Sigmoid colon (tissue), 7 donors: ENCODE results near the gene KMT2E. TPM values are rescaled to one million over a fixed set of nuclear protein-coding genes. Genes with fewer than 3 reads are reported as not detected.

Experiments
- DNase-seq: peaks from one replicate; pipeline ENCODE4 v3.0.0-alpha.2; 2019
- H3K27ac ChIP-seq, 4 donors: fragments of 200-600 bp; sonication (generic); one replicate each; pipeline ENCODE4 v1.5.1; 2016 to 2019; ENCODE audit warnings: mild to moderate bottlenecking in 1 of 4
- H3K27me3 ChIP-seq, 3 donors: fragments of 200-600 bp; sonication (generic); one replicate each; pipeline ENCODE4 v1.5.1; 2019; ENCODE audit warnings: mild to moderate bottlenecking in 1 of 3
- H3K36me3 ChIP-seq, 4 donors: fragments of 200-600 bp; sonication (generic); one replicate each; pipeline ENCODE4 v1.5.1; 2016 to 2019
- H3K4me1 ChIP-seq, 4 donors: fragments of 200-600 bp; sonication (generic); one replicate each; pipeline ENCODE4 v1.5.1; 2017 to 2019
- H3K4me3 ChIP-seq, 4 donors: fragments of 200-600 bp; sonication (generic); one replicate each; pipeline ENCODE4 v1.5.1; 2017 to 2019; ENCODE audit warnings: mild to moderate bottlenecking in 2 of 4, moderate library complexity in 1 of 4
- H3K9me3 ChIP-seq, 4 donors: fragments of 200-600 bp in 3 of 4; sonication (generic) in 3 of 4; one replicate each; pipeline versions ENCODE4 v1.5.1 to v1.6.1; 2013 to 2019
- CTCF ChIP-seq, 4 experiments: fragments of 450-650 bp in 3 of 4; fragments of 200-600 bp in 1 of 4; IDR thresholded peaks; one replicate each; pipeline ENCODE4 v1.5.1; 2016 to 2019; ENCODE audit warnings: antibody characterized with exemption in 4 of 4, mild to moderate bottlenecking in 3 of 4, moderate library complexity in 2 of 4
- EP300 ChIP-seq, 4 donors: sonication (generic); formaldehyde crosslinking; IDR thresholded peaks; one replicate each; pipeline ENCODE4 v1.6.1; 2017; ENCODE audit warnings: antibody characterized with exemption in 4 of 4
- POLR2A ChIP-seq, 2 donors: fragments of 450-650 bp; IDR thresholded peaks; one replicate each; pipeline ENCODE4 v1.6.1; 2016; ENCODE audit warnings: antibody characterized with exemption in 2 of 2, mild to moderate bottlenecking in 2 of 2, moderate library complexity in 2 of 2
- POLR2AphosphoS5 ChIP-seq, 4 donors: sonication (generic); formaldehyde crosslinking; IDR thresholded peaks; one replicate each; pipeline ENCODE4 v1.6.1; 2017; ENCODE audit warnings: antibody characterized with exemption in 4 of 4
- WGBS, 2 donors: extraction: QIAGEN DNeasy Blood & Tissue Kit; methylation state at CpG; one replicate each; pipeline ENCODE4 v1.1.7; 2013; 5-methylcytosine and 5-hydroxymethylcytosine counted together
- intact Hi-C: fragments of 100-400 bp; cut with DNase I; formaldehyde crosslinking; loops from one replicate; pipeline ENCODE4 v1.15.1; 2023
- polyA plus RNA-seq, 3 donors: library from polyadenylated mRNA; stranded (reverse); fragments of 200-250 nt; gene quantifications; one replicate each; pipeline ENCODE4 v1.2.3, GENCODE V29; 2013
- total RNA-seq, 4 donors: library from RNA; depleted of rRNA; stranded (reverse); fragments of >200 nt; gene quantifications; one replicate each; pipeline ENCODE4 v1.1.0, GENCODE V29; 2016
- donor health status: healthy with polysubstance abuse.
- donor health status: Bipolar disorder and iron deficiency.
- donor health status: healthy.

KMT2E gene
- total and polyA plus RNA-seq, 7 donors, result 20.6 to 109 (median 84.7) TPM

GRCh38 chr7:105141068-105141467 lies 127.1 kb downstream of the KMT2E start:
- H3K4me1 ChIP-seq, result peaks cover 0 to 7% (median 3%) of the 10 kb centered on the region in 4 donors
- TF ChIP-seq CTCF (IDR thresholded peaks at IDR 0.05) (peak in 2 of 4 experiments; percentile 10 to 18), POLR2A (IDR thresholded peaks at IDR 0.05) (no peak)
- 78 to 83% methylated on average over 6 of the region's 6 CpGs for WGBS, 2 donors
- H3K27me3 ChIP-seq, result no peaks in the 10 kb centered on the region
- no peak overlapping the region for H3K4me3 ChIP-seq
- H3K27ac ChIP-seq, result no peak overlapping the region
- no peak for DNase-seq
- H3K9me3 ChIP-seq, result no peaks in the 10 kb centered on the region
- intact Hi-C loops, result no loop called here
- peaks cover 0 to 53% (median 0%) of the 10 kb centered on the region in 4 donors for H3K36me3 ChIP-seq

GRCh38 chr7:105149827-105150226 lies 135.8 kb downstream of the KMT2E start:
- Histone ChIP-seq H3K36me3 (no peaks in the 10 kb centered on the region), H3K4me1 (no peaks in the 10 kb centered on the region), H3K27ac (no peak overlapping the region), H3K4me3 (no peak overlapping the region), H3K9me3 (no peaks in the 10 kb centered on the region), H3K27me3 (no peaks in the 10 kb centered on the region)
- intact Hi-C loops, result loop anchor here (10.0 kb wide), 2 partner anchors 275 to 345 kb away; no protein-coding TSS in a partner anchor
- TF ChIP-seq POLR2A (IDR thresholded peaks at IDR 0.05) (no peak), POLR2AphosphoS5 (IDR thresholded peaks at IDR 0.05) (no peak), CTCF (IDR thresholded peaks at IDR 0.05) (no peak), EP300 (IDR thresholded peaks at IDR 0.05) (no peak)
- no peak for DNase-seq
- WGBS, 2 donors, result 74 to 78% methylated on average over 3 of the region's 3 CpGs

DNA sequence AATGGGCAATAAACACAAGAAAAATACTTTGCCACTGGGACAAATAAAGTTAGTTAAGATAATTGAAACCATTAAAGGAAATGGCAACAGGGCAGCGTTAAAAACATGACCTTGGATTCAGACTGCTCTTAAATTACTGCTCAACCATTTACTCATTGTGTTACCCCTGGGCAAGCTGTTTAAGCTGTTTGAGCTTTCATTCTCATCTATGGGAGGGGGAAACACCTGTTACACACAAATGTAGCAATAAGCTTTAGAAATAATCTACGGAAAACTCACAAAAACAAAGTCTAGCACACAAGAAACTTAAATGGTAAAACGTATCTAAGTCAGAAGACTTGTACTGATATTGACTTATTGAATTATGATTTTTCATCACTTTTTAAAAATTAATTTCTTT lies 137.1 kb downstream of the KMT2E start:
- 89 to 92% methylated on average over 3 of the region's 3 CpGs for WGBS, 2 donors
- no peak for DNase-seq
- Histone ChIP-seq H3K4me1 (peaks cover 0 to 4% (median 2%) of the 10 kb centered on the region in 4 donors), H3K4me3 (no peak overlapping the region), H3K36me3 (no peaks in the 10 kb centered on the region), H3K27me3 (no peaks in the 10 kb centered on the region), H3K9me3 (no peaks in the 10 kb centered on the region), H3K27ac (no peak overlapping the region)
- intact Hi-C loops, result loop anchor here (10.0 kb wide), 2 partner anchors 274 to 344 kb away; no protein-coding TSS in a partner anchor
- TF ChIP-seq CTCF (IDR thresholded peaks at IDR 0.05), result no peak
- TF ChIP-seq POLR2AphosphoS5 (IDR thresholded peaks at IDR 0.05), result no peak
- TF ChIP-seq EP300 (IDR thresholded peaks at IDR 0.05), result no peak
- no peak for TF ChIP-seq POLR2A (IDR thresholded peaks at IDR 0.05)

DNA sequence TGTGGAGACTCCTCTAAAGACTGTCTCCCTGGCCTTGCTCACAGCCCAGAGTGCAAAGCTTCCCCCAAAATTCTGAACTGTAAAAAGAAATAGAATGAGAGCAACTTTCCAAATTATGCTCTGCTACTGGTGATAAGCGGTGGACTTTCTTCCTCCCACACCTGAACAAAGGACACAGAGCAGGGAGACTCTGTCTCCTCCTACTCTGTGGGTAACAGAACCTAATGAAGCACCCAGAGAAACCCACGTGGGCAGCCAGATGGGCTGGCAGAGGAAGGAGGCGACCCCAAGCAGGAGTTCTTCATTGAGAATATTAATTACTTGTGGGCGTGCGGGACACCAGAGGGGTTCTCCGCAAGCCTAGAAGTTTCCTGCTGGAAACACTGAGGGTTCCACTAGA lies 139.5 kb downstream of the KMT2E start:
- Histone ChIP-seq H3K4me3 (no peak overlapping the region), H3K27ac (no peak overlapping the region), H3K27me3 (no peaks in the 10 kb centered on the region), H3K4me1 (peaks cover 0 to 8% (median 6%) of the 10 kb centered on the region in 4 donors), H3K9me3 (no peaks in the 10 kb centered on the region), H3K36me3 (no peaks in the 10 kb centered on the region)
- DNase-seq, result no peak
- 86 to 95% methylated on average over 6 of the region's 6 CpGs for WGBS, 2 donors
- intact Hi-C loops, result loop anchor here (10.0 kb wide), 2 partner anchors 271 to 341 kb away; no protein-coding TSS in a partner anchor
- no peak for TF ChIP-seq POLR2AphosphoS5 (IDR thresholded peaks at IDR 0.05)
- TF ChIP-seq EP300 (IDR thresholded peaks at IDR 0.05), result no peak
- TF ChIP-seq POLR2A (IDR thresholded peaks at IDR 0.05), result no peak
- no peak for TF ChIP-seq CTCF (IDR thresholded peaks at IDR 0.05)

- Histone ChIP-seq H3K4me1 (peaks cover 0 to 8% (median 6%) of the 10 kb centered on the region in 4 donors), H3K4me3 (no peak overlapping the region), H3K27ac (no peak overlapping the region), H3K9me3 (no peaks in the 10 kb centered on the region), H3K36me3 (no peaks in the 10 kb centered on the region), H3K27me3 (no peaks in the 10 kb centered on the region)
- 67 to 80% methylated on average over 2 of the region's 2 CpGs for WGBS, 2 donors
- intact Hi-C loops, result loop anchor here (10.0 kb wide), 2 partner anchors 271 to 341 kb away; no protein-coding TSS in a partner anchor
- TF ChIP-seq EP300 (IDR thresholded peaks at IDR 0.05) (no peak), CTCF (IDR thresholded peaks at IDR 0.05) (no peak), POLR2A (IDR thresholded peaks at IDR 0.05) (no peak), POLR2AphosphoS5 (IDR thresholded peaks at IDR 0.05) (no peak)
- DNase-seq, result no peak
These were observed 140.1 kb downstream of the KMT2E start for GRCh38 chr7:105154084-105154483.
